PC-9 (cell line): ENCODE measurements around the gene SPON1.

Experiments
- EZH2 ChIP-seq: fragments of 200-600 bp; sonication (generic); IDR thresholded peaks from 2 replicates; pipeline ENCODE4 v1.8.0; 2017; ENCODE audit warnings: antibody characterized with exemption, low read depth
- TF ChIP-seq, protein P1 (sequence below): fragments of 200-600 bp; sonication (generic); conservative IDR thresholded peaks from 2 replicates; pipeline ENCODE4 v1.6.1; 2017; ENCODE audit warnings: mixed run types, antibody characterized with exemption, mild to moderate bottlenecking, moderate library complexity

DNA sequence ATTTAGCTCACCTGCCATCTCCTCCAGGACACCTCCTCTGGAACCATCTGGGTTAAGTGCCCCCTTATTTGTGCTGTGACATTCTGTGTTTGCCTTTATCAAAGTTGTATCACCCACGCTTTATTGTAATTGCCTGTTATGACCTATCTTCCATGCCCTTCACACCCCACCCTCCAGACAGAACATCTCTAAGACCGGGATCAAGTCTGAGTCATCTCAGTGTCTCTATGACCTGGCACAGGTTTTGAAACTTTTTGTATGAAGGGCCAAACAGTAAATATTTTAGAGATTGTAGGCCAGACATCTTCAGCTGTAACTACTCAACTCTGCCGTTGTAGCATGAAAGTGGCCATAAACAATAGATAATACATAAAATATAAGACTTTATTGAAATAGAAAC, 161.8 kb downstream of the SPON1 start:
- TF ChIP-seq, protein P1, sequence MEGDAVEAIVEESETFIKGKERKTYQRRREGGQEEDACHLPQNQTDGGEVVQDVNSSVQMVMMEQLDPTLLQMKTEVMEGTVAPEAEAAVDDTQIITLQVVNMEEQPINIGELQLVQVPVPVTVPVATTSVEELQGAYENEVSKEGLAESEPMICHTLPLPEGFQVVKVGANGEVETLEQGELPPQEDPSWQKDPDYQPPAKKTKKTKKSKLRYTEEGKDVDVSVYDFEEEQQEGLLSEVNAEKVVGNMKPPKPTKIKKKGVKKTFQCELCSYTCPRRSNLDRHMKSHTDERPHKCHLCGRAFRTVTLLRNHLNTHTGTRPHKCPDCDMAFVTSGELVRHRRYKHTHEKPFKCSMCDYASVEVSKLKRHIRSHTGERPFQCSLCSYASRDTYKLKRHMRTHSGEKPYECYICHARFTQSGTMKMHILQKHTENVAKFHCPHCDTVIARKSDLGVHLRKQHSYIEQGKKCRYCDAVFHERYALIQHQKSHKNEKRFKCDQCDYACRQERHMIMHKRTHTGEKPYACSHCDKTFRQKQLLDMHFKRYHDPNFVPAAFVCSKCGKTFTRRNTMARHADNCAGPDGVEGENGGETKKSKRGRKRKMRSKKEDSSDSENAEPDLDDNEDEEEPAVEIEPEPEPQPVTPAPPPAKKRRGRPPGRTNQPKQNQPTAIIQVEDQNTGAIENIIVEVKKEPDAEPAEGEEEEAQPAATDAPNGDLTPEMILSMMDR = no peak
- no peak for TF ChIP-seq EZH2
